K562 (cell line): ENCODE results near the gene NTRK1. TPM values are rescaled to one million over a fixed set of nuclear protein-coding genes. Genes with fewer than 3 reads are reported as not detected.
A peak's percentile ranks its signal among the peaks of the same experiment; 100 is the strongest.

Source experiments
- CSDE1 ChIP-seq, 2 experiments: fragments of 450-650 bp; IDR thresholded peaks; 2 replicates each; pipeline ENCODE4 v1.6.1; 2016; ENCODE audit warnings: mild to moderate bottlenecking in 1 of 2
- DIDO1 ChIP-seq: fragments of 450-650 bp; IDR thresholded peaks from 2 replicates; pipeline ENCODE4 v1.6.1; 2016; ENCODE audit warnings: low read depth, missing biosample characterization, missing genetic modification characterization
- E2F1 ChIP-seq: sonication (generic); formaldehyde crosslinking; IDR thresholded peaks from 2 replicates; pipeline ENCODE4 v1.8.1; 2023; ENCODE audit warnings: mild to moderate bottlenecking, missing genetic modification reagents, moderate library complexity
- HNRNPH1 ChIP-seq: fragments of 200-400 bp; formaldehyde crosslinking; optimal IDR thresholded peaks from 2 replicates; pipeline ENCODE3; 2017; ENCODE audit warnings: low read depth, mild to moderate bottlenecking, low read length, moderate library complexity
- HSF4 ChIP-seq: fragments of 250-450 bp; sonication (Bioruptor Pico); IDR thresholded peaks from 2 replicates; pipeline ENCODE4 v2.1.2; 2022; ENCODE audit warnings: mild to moderate bottlenecking, moderate library complexity, borderline replicate concordance
- ILK ChIP-seq: fragments of 450-650 bp; IDR thresholded peaks from 2 replicates; pipeline ENCODE4 v1.6.1; 2016; ENCODE audit warnings: missing genetic modification characterization, low read depth, mild to moderate bottlenecking, missing compliant biosample characterization, moderate library complexity, borderline replicate concordance
- LEF1 ChIP-seq: fragments of 450-650 bp; IDR thresholded peaks from 2 replicates; pipeline ENCODE4 v1.6.1; 2016; ENCODE audit warnings: mild to moderate bottlenecking
- RBM15 ChIP-seq: fragments of 200-400 bp; formaldehyde crosslinking; IDR thresholded peaks from 2 replicates; pipeline ENCODE4 v1.6.1; 2018; ENCODE audit warnings: mild to moderate bottlenecking, low read length, moderate library complexity; ENCODE audit not compliant: insufficient read depth
- RFX5 ChIP-seq: IDR thresholded peaks from 2 replicates; pipeline ENCODE4 v1.6.1; 2011; ENCODE audit warnings: low read depth, mild to moderate bottlenecking, improper control_type of control experiment, low read length
- SAFB2 ChIP-seq: fragments of 200-400 bp; formaldehyde crosslinking; IDR thresholded peaks from 2 replicates; pipeline ENCODE4 v1.6.1; 2018; ENCODE audit warnings: borderline replicate concordance, low read length, low read depth, moderate library complexity; ENCODE audit not compliant: severe bottlenecking
- TEAD1 ChIP-seq, 2 experiments: fragments of 450-650 bp in 1 of 2; sonication (generic) in 1 of 2; formaldehyde crosslinking; IDR thresholded peaks; 2 replicates each; pipeline versions ENCODE4 v1.4.0 to v1.8.0; 2020 to 2022; ENCODE audit warnings: mild to moderate bottlenecking in 2 of 2, missing genetic modification reagents in 1 of 2
- TFAP4 ChIP-seq: sonication (generic); formaldehyde crosslinking; IDR thresholded peaks from 2 replicates; pipeline ENCODE4 v1.8.0; 2022; ENCODE audit warnings: missing genetic modification reagents, mild to moderate bottlenecking, moderate library complexity, borderline replicate concordance
- ZBED1 ChIP-seq: IDR thresholded peaks from 2 replicates; pipeline ENCODE4 v1.6.1; 2014
- ZNF280B ChIP-seq: fragments of 250-450 bp; sonication (Bioruptor Pico); IDR thresholded peaks from 2 replicates; pipeline ENCODE4 v1.5.1; 2021; ENCODE audit warnings: mild to moderate bottlenecking
- ZNF583 ChIP-seq: fragments of 250-450 bp; sonication (Bioruptor Pico); IDR thresholded peaks from 2 replicates; pipeline ENCODE4 v1.4.0; 2020
- ZNF695 ChIP-seq: fragments of 450-650 bp; formaldehyde crosslinking; IDR thresholded peaks from 2 replicates; pipeline ENCODE4 v1.4.0; 2020; ENCODE audit warnings: mild to moderate bottlenecking, moderate library complexity
- ZNF778 ChIP-seq: fragments of 450-650 bp; formaldehyde crosslinking; IDR thresholded peaks from 2 replicates; pipeline ENCODE4 v1.4.0; 2020; ENCODE audit warnings: mild to moderate bottlenecking, moderate library complexity
- polyA plus RNA-seq, 8 experiments: library from polyadenylated mRNA; depleted of rRNA in 4 of 8; stranded (reverse) in 5 of 8; unstranded in 3 of 8; fragments of >200 nt; fragmentation: Nextera tagmentation in 2 of 8; fragmentation: Illumina TruSeq in 1 of 8; extraction: Ambion mirVana in 2 of 8; extraction: Trizol in 1 of 8; gene quantifications; 2 replicates each; pipeline versions ENCODE4 v1.2.1 to v1.2.3, GENCODE V29; 2011 to 2014; ENCODE audit warnings: inconsistent platforms in 1 of 8, missing spikeins in 1 of 8
- total RNA-seq, 7 experiments: library from RNA; depleted of rRNA in 6 of 7; stranded (reverse); fragments of >200 nt in 6 of 7; fragmentation: Illumina TruSeq in 2 of 7; extraction: Trizol in 2 of 7; gene quantifications; 2 replicates each; pipeline versions ENCODE4 v1.2.1 to v1.2.3, GENCODE V29; 2011 to 2021; ENCODE audit warnings: low replicate concordance in 1 of 7
- TF ChIP-seq, protein P1 (sequence below), 2 experiments: fragments of 450-650 bp in 1 of 2; IDR thresholded peaks; 2 replicates each; pipeline ENCODE4 v1.6.1; 2011 to 2017; ENCODE audit warnings: low read depth in 2 of 2, antibody characterized with exemption in 1 of 2, borderline replicate concordance in 1 of 2, low read length in 1 of 2, mild to moderate bottlenecking in 1 of 2, mixed read lengths in 1 of 2; ENCODE audit not compliant: control insufficient read depth in 1 of 2
- TF ChIP-seq, protein P2 (sequence below): fragments of 450-650 bp; IDR thresholded peaks from 2 replicates; pipeline ENCODE4 v1.6.1; 2016; ENCODE audit warnings: missing biosample characterization, missing genetic modification characterization

Gene NTRK1
- total and polyA plus RNA-seq, 9 of the 15 experiments (the other 6 are each of a cell fraction or from before 2014, with no cell fraction given): 0.46 to 30.0 (median 7.9) TPM

- TF ChIP-seq, protein P1, sequence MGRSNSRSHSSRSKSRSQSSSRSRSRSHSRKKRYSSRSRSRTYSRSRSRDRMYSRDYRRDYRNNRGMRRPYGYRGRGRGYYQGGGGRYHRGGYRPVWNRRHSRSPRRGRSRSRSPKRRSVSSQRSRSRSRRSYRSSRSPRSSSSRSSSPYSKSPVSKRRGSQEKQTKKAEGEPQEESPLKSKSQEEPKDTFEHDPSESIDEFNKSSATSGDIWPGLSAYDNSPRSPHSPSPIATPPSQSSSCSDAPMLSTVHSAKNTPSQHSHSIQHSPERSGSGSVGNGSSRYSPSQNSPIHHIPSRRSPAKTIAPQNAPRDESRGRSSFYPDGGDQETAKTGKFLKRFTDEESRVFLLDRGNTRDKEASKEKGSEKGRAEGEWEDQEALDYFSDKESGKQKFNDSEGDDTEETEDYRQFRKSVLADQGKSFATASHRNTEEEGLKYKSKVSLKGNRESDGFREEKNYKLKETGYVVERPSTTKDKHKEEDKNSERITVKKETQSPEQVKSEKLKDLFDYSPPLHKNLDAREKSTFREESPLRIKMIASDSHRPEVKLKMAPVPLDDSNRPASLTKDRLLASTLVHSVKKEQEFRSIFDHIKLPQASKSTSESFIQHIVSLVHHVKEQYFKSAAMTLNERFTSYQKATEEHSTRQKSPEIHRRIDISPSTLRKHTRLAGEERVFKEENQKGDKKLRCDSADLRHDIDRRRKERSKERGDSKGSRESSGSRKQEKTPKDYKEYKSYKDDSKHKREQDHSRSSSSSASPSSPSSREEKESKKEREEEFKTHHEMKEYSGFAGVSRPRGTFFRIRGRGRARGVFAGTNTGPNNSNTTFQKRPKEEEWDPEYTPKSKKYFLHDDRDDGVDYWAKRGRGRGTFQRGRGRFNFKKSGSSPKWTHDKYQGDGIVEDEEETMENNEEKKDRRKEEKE (IDR thresholded peaks at IDR 0.05; ENCODE audit: borderline replicate concordance in 1 of 2, control insufficient read depth in 1 of 2, low read depth in 2 of 2, low read length in 1 of 2): no peak
- TF ChIP-seq RBM15 (no peak), HNRNPH1 (no peak), ZNF583 (CRISPR knock-in tag) (peak; percentile 67; the same call in 1 of the 2 replicates), E2F1 (CRISPR knock-in tag) (no peak; the same call in 1 of the 2 replicates), RFX5 (no peak), ILK (tag) (no peak), ZNF778 (CRISPR knock-in tag) (no peak), HSF4 (CRISPR knock-in tag) (no peak), TEAD1 (CRISPR knock-in tag; IDR thresholded peaks at IDR 0.05) (no peak; a peak in 2 of 4 replicates), CSDE1 (IDR thresholded peaks at IDR 0.05) (no peak), ZBED1 (no peak), LEF1 (0 out of 2 replicates have a peak, but pooled peaks have one; percentile 31), TFAP4 (CRISPR knock-in tag) (peak; percentile 91), SAFB2 (no peak), ZNF695 (CRISPR knock-in tag) (0 out of 2 replicates have a peak, but pooled peaks have one; percentile 9), ZNF280B (CRISPR knock-in tag) (no peak), DIDO1 (tag) (no peak)
- TF ChIP-seq, protein P2, sequence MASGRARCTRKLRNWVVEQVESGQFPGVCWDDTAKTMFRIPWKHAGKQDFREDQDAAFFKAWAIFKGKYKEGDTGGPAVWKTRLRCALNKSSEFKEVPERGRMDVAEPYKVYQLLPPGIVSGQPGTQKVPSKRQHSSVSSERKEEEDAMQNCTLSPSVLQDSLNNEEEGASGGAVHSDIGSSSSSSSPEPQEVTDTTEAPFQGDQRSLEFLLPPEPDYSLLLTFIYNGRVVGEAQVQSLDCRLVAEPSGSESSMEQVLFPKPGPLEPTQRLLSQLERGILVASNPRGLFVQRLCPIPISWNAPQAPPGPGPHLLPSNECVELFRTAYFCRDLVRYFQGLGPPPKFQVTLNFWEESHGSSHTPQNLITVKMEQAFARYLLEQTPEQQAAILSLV (tag): 0 out of 2 replicates have a peak, but pooled peaks have one; percentile 7
Observed at GRCh38 chr1:156813750-156814570, 46.7 kb upstream of the NTRK1 start (continued).
